ENCODE measurements around the gene UBIAD1.

GRCh38 chr1:11328444-11328843 is 55.4 kb downstream of the UBIAD1 start:
- TF ChIP-seq, protein P1, sequence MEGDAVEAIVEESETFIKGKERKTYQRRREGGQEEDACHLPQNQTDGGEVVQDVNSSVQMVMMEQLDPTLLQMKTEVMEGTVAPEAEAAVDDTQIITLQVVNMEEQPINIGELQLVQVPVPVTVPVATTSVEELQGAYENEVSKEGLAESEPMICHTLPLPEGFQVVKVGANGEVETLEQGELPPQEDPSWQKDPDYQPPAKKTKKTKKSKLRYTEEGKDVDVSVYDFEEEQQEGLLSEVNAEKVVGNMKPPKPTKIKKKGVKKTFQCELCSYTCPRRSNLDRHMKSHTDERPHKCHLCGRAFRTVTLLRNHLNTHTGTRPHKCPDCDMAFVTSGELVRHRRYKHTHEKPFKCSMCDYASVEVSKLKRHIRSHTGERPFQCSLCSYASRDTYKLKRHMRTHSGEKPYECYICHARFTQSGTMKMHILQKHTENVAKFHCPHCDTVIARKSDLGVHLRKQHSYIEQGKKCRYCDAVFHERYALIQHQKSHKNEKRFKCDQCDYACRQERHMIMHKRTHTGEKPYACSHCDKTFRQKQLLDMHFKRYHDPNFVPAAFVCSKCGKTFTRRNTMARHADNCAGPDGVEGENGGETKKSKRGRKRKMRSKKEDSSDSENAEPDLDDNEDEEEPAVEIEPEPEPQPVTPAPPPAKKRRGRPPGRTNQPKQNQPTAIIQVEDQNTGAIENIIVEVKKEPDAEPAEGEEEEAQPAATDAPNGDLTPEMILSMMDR (IDR thresholded peaks at IDR 0.05): no peak
- no peak for TF ChIP-seq POLR2A (IDR thresholded peaks at IDR 0.05)
